ENCODE measurements around the gene FAM204A.

The FAM204A gene

DNA sequence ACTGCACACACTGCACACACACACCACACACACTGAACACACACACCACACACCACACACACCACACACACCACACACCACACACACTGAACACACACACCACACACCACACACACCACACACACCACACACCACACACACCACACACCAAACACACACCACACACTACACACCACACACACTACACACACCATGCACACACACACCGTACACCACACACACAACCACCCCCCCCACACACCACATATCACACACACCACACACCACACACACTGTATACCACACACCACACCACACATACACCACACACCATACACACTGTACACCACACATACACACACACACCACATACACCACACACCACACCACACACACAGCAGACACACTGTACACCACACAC, 59.5 kb downstream of the FAM204A start:
- no peak for DNase-seq (ENCODE audit: low read depth in 2 of 2, low spot score in 1 of 2)

DNA sequence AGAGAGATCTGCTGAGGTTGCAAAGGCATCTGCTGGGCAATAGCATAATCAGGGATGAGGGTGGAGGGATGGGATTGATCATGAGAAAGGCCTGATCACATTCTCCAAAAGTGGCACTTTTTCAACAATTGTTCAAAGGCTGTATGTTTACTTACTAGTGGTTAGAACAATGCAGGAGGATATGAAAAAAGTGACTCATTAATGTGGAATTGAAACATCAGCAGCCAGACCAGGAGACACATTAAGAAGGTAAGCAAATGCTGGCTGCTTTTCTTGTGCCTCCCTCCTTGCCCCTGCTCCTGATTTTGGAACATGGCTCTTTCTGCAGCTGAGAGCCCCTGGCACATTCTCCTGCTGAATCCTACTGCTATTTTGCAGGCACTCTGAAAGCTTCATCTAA, 63.5 kb downstream of the FAM204A start:
- no peak for DNase-seq (ENCODE audit: low read depth in 2 of 2, low spot score in 1 of 2)

DNA sequence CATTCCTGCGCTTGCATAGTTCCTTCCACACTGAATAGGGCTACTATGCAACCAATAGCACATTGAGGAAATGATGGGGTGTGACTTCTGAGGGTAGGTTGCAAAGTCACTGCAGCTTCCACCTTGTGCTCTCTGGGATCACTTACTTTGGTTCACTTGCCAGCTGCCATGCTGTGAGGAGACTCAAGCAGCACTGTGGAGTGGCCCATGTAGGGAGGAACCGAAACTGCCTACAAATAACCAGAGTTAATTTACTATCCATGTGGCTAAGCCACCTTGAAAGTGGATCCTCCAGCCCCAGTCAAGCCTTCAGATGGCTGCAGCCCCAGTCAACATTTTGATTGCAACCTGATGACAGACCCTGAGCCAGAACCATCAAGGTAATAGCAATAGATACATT, 64.3 kb downstream of the FAM204A start:
- DNase-seq (ENCODE audit: low read depth in 2 of 2, low spot score in 1 of 2): no peak

DNA sequence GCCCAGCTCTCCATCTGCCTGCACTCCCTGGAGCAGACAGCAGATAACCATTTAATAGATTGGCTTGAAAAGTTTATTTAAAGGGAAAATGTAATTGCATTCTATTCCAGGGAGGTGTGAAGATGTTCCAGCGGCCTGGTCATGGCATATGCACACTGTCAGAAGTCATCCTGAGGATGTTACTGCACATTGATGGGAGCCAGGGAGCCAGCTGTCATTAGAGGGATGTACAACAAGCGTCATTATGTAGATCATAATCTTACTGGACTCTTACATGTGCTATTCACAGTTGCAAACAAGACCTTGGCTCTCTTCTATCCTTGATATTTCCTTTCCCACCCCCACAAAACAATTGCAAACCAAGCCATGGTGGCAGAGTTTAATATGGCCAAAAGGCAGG, 65.4 kb downstream of the FAM204A start:
- no peak for DNase-seq (ENCODE audit: low read depth in 2 of 2, low spot score in 1 of 2)

DNA sequence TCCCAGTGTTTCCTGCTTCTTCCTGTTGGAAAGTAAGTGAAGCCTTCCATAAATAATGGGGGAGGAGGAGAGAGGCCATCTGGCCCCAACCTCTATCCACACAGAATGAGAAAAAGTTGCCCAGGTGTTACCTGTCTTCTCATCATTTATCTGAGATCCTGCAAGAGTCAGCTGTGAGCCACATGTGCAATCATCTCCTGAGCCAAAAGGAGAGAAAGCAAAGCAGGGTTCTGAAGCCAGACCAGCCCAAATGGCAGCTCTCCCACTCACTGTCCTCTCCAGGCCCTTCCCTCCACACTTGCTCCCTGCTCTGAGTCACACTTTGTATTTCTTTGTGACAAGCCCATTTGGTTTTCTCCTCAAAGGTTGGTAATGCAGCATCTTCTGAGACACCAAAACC, 65.9 kb downstream of the FAM204A start:
- DNase-seq (ENCODE audit: low read depth in 2 of 2, low spot score in 1 of 2): no peak

DNA sequence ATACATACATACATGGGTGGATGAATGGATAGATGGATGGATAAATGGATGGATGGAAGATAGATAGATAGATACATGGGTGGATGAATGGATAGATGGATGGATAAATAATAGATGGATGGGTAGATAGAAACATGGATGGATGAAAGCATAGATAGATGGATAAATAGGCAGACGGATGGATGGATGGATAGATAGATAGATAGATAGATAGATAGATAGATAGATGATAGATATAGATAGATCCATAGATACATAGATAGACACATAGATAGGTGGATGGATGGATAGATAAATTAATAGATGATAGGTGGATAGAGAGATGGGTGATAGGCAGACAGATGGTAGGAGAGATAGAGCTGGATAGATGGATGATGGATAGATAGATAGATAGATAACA, 68.5 kb downstream of the FAM204A start:
- no peak for DNase-seq (ENCODE audit: low read depth in 2 of 2, low spot score in 1 of 2)

DNA sequence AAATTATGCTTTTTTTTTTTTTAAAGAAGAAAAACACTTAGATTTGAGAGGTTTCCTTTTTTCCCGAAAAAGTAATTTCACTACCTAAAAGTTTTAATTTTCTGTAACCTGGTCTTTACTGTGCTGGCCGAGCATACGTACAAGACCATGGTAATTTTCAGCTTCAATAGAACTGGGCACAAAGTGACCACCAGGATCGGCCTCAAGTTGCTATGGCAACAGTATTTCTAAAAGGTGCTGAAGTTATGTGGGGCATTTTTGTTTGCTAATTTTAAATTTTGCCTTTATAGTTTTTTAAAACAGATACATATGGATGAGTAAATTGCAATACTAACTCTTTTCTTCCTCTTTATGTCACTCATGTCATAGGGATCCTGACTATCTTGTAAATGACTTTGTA, 69.4 kb downstream of the FAM204A start:
- DNase-seq (ENCODE audit: low read depth in 2 of 2, low spot score in 1 of 2): no peak

DNA sequence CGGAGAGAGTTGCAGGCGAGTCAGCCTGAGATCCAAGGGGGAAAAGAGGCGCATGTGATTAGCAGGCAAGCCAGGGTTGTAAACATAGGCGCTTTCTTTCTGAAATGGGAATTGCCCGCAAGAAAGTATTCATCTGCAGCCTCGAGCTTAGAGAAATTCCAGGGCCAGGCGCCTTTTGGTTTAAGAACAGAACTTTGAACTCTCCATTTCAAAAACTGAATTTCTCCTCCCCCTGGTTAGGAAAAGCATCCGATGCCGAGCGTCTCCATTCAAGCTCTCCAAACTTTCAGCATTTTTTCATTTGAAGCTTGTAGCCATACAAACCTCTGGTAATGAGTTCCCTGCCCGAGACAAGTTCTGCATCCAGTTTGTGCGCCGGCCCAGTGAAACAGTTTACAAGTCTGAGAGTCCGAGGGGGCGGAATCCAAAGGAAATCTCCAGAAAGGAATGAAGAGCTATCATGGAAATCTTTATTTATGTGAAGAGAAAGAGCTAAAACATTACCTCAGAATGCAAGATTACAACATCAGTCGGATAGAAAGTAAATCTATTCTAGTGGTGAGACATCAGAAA, 69.9 kb downstream of the FAM204A start:
- no peak for DNase-seq (ENCODE audit: low read depth in 2 of 2, low spot score in 1 of 2)

DNA sequence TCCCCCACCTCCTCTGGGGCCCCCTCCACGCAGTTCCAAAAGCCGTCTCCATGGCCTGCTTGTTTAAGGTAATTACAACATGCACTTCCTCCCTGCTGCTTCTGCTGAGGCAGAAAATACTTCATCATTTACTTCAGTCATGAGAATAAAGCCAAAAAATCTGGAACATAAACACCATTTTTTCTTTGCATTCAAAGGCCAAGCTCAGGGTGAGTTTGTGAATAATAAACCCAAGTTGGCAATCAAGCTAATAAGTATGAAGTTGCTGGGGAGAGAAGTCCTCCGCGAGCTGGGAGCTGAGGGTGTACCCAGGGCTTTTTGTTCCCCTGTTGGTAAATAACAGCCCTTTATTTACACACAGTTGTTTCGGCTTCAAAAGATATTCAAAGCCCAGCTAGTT, 70.5 kb downstream of the FAM204A start:
- no peak for DNase-seq (ENCODE audit: low read depth in 2 of 2, low spot score in 1 of 2)

DNA sequence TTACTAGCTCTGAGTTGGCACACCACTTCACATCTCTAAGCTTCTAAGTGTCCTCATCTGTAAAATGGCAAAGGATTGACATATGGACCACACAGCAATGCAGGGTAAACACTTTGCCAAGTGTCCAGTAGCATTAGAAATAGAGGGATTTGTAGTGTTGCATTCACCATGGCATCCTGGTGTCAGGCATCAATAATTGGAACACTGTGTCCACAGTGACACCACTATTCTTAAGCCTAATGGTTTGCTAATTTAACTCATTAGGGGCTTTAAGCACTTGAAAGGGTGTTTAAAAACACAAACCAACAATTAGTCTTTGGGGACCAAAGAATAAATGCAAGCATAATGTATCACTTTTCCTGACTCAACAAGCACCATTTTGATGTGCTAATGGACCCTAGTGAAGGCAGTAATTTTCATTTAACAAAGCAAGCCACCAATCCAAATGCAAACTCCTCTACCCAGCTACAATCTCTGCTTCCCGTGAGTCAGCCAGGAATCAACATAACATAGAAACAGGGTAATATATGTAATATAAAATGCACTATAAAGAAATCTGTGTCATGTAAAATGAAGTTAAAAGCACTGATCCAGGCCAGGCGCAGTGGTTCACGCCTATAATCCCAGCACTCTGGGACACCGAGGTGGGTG, 75.9 kb downstream of the FAM204A start:
- DNase-seq (ENCODE audit: low read depth in 2 of 2, low spot score in 1 of 2): no peak

DNA sequence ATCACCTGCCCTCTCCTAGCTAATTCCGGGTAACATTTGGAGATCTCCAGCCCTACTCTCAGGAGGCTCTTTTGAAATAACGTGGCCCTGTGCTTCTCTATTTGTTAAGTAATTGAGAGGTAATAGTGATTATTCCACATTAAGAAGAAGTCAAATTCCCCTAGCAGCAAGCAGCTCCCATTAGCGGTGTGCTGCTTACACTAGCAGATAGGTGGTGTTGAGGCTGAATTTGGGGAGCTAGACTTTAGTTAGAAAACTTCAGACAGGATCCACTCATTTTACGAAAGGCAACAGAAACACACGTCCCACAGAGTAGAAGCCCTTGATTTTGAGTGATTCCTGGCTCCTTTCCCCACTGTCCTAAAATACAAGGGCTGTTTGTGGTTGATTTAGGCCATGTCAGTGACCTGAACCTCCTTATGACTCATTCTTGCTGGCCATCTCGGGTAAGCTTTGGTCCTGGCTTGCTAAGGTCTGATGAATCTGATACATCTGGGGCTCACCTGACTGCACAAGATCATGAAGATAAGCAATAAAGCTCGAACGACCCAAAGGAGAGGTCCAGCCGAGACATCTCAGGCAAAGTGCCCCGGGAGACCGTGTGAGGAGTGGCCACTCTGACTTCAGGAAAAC, 77.2 kb downstream of the FAM204A start:
- DNase-seq (ENCODE audit: low read depth in 2 of 2, low spot score in 1 of 2): no peak

DNA sequence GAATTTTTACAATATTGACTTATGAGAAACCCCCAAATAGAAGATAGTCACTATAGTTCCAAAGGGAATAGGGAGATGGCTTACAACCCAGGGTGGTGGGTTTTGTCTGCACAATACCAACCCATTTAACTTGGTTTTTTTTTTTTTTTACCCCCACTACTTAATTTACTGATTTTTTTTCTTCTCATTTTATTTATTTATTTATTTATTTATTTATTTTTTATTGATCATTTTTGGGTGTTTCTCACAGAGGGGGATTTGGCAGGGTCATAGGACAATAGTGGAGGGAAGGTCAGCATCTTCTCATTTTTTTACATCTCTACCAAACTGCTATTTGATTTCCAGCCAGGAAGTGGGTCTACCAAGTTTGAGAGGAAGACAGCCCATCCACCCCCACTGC, 77.9 kb downstream of the FAM204A start:
- no peak for DNase-seq (ENCODE audit: low read depth in 2 of 2, low spot score in 1 of 2)

DNA sequence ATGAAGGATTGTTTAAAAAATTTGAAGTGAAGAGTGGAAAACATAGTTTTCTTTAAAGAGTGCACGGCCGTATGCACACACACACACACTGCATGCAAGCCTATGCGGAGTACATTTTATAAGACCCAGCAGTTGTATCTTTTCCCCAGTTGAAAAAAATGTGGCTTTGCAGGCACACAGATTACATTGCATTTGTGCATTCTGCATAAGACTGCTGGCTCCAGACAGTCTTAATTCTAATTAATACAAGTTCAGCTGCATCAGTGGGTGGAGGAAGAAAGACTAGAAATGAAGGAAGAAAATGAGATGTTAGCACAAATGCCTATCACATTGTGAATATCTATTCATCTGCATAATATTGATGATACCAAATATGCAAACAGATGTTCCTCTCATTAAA, 79.6 kb downstream of the FAM204A start:
- no peak for DNase-seq (ENCODE audit: low read depth in 2 of 2, low spot score in 1 of 2)

DNA sequence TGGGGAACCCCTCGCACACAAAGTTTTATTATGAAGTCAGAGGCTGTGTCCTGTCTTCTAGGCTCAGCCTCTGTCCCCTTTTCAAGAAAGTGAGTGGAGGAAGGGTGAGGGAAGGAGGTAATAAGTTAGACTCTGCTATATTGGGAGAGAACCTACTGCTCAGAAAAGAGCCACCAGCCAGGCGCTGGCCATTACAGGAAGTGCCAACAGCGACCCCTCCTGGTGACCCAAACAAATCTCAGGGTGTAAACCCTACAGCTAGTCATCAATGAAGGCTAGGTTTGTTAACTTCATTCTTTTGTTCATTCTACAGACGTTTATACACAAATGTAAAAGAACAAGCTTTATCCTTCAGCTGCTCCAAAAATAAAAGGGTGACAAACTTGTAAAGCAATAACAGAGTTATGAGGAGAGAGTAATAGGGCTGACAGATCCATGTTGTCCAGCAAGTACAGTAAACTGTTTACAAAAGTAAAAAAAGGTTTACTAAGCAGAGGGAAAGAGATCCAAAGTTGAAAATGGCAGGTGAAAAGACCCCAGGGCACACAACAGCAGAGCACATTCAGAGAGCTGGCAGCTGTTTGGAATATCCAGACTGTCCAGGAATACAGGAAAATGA, 82.7 kb downstream of the FAM204A start:
- no peak for DNase-seq (ENCODE audit: low read depth in 2 of 2, low spot score in 1 of 2)

DNA sequence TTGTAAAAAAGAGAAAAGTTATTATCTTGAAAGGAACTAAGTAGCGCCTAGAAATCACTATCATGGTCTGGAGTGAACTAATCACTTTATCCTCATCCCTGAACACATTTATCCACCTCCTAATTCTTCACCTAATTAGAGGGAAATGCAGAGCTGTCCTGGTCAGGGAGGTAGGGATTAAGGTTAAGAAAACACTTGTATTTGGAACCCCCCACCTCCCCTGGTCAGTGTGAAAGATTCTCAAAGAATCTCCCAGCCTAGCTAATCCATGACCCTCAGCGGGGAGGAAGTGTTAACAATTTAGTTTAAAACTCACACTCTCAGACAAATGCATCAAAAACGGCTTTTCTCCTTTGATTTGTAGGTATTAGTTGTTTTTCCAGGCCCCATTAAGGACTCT, 83.8 kb downstream of the FAM204A start:
- no peak for DNase-seq (ENCODE audit: low read depth in 2 of 2, low spot score in 1 of 2)

DNA sequence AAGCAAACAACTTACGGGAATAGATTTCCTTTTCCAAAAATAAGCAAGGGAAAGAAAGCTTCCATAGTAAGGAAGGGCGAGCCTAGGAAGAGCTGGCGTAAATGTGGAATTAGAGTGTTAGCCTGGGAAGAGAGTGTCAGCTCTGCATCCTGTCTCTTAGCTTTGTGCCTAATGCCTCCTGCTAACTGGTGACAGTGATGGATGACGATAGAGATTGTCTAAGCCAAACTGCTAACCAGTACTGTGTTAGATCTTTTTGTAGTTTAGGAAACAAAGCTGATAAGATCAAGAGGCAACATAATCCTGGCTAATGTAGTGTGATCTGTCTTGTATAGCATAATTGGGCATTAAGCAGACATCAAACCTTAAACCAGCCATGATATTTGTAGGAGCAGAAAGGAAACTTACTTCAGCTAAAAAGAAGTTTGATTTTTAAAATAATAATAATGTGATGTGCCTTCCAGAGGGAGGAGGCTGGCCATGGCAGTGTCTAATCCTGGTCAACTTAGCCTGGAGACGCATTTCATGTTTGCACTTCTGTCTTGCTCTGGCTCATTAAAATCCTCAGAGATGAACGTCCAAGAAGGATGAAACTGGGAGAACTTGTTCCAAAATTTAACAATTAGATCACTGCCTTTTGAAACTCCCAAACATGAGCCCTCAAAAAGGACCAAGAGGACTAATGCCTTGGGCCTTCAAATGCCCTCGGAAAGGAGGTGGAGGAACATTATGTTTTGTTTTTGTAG, 85.1 kb downstream of the FAM204A start:
- DNase-seq (ENCODE audit: low read depth in 2 of 2, low spot score in 1 of 2): no peak

DNA sequence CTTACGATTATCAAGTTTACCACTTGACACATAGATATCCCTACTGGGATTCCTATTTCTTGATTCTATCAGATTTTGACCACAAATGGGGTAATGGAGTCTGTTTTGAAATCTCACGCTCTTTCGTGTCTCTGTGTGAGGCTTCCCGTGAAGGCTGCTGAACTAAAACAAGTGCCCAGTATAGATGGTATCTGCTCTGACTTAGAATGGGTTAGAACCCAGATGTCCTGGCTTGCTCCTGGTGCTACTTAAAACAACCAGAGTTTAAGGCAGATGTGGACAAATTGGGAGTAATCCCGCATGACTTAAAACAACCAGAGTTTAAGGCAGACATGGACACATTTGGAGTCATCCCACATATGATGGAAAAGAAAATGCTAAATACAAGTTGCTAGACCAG, 85.9 kb downstream of the FAM204A start:
- no peak for DNase-seq (ENCODE audit: low read depth in 2 of 2, low spot score in 1 of 2)

DNA sequence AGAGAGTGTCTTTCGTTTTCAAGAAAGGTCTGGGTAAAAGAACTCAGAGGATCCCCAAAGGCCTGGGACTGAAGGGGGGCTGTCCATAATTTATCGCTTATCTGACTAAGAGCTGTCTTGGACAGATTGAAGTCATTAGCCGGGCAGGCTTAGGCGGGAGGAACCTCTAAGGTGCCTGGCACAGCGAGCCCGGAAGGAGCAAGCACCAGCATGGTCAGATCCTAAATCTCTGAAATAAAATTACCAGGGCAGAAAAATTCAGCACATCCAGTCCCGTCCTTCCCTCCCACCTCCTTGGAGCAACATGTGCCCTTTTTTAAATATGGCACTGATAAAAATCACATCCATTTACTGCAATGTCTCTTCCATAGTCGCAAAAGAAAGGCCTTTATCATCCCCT, 86.8 kb downstream of the FAM204A start:
- no peak for DNase-seq (ENCODE audit: low read depth in 2 of 2, low spot score in 1 of 2)

DNA sequence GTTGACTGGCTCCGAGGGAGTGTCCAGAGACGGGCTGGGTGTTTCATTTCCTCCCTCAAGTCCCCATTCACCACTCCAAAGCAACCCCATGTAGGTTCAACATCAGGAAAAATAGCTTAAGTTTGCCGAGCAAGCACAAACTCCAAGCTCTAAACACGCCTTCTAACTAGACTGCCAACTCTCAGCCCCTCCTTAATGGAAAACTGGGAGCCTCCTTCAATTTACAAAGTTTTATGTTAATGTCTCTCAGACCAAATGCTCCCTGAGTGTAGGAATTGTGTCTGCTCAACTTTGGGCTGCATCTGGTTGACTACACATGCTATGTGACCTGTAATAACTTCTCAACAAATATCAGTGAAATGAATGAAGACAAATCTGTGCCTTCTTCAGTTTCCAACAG, 87.5 kb downstream of the FAM204A start:
- no peak for DNase-seq (ENCODE audit: low read depth in 2 of 2, low spot score in 1 of 2)

DNA sequence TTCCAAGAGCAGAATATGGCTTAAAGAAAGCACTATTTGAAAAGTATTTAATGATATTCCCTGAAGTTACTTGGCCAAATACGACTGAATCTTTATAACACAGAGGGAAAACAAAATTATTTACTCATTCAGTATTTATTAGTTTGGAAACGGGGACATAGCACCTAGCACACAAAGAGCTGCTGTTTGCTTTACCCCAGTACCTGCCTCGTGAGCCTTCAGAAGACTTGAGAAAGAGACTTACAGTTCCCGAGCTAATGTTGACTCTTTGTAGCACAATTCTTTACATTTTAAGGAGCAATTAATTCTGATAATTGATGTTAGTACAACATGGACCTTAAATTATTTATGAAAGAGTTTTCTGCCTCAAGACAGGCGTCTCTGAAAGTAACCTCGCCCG, 88.7 kb downstream of the FAM204A start:
- DNase-seq (ENCODE audit: low read depth in 2 of 2, low spot score in 1 of 2): no peak

DNA sequence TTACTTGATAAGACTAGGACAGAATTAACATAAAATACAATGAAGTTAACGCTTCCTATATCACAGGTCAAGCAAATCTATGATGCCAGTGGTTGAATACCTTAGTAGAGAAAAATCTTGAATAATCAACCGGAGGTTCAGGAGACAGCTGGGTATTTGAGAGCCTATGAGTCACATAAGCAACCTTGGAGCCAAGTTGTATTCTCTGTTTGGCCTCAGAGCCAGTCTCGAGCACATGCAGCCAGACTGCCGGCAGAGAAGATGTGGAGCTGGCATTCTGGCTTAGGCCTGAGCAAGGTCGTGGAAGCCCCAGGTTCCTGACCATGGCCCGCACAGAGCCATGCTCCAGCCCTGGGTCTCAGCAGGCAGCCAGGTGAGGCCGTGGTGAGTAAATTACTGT, 90.3 kb downstream of the FAM204A start:
- DNase-seq (ENCODE audit: low read depth in 2 of 2, low spot score in 1 of 2): no peak

DNA sequence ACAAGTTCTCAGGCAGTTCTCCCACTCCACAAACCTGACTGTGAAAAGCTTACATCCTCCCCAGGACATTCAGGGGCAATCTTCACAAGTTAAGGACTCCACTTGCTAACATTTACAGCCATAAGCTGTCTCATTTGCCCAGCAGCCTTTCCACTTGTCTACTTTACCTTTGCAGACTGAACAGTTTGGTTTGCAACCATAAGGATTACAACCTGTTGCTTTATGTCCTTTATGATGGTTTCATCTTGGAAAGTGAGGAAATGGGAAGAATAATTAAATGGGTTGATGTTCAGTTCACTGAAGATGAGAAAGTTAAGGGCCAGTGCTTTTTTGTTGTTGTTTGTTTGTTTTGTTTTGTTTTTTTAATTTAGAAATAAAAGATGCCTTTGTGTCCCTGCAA, 92.4 kb downstream of the FAM204A start:
- no peak for DNase-seq (ENCODE audit: low read depth in 2 of 2, low spot score in 1 of 2)
